Neural progenitor cell (in vitro differentiated cells): ENCODE results near the gene OR52A1. TPM values are rescaled to one million over a fixed set of nuclear protein-coding genes. Genes with fewer than 3 reads are reported as not detected.
A peak's percentile ranks its signal among the peaks of the same experiment; 100 is the strongest.

ENCODE experiments used
- DNase-seq: peaks from one replicate; pipeline ENCODE4 v3.0.0-alpha.2; 2016; ENCODE audit warnings: low spot score
- H2AFZ ChIP-seq: fragments of 200-600 bp; sonication (generic); replicated peaks from 2 replicates; pipeline ENCODE4 v1.6.1; 2016; ENCODE audit warnings: antibody characterized with exemption
- H3F3A ChIP-seq: fragments of 200-600 bp; sonication (generic); 2 replicates; pipeline ENCODE4 v1.6.1; 2016; ENCODE audit warnings: antibody characterized with exemption, low read depth
- H3K27ac ChIP-seq: fragments of 200-600 bp; sonication (generic); 2 replicates; pipeline ENCODE4 v1.5.1; 2016; ENCODE audit warnings: mild to moderate bottlenecking
- H3K27me3 ChIP-seq: fragments of 200-600 bp; sonication (generic); 2 replicates; pipeline ENCODE4 v1.6.1; 2016; ENCODE audit warnings: mild to moderate bottlenecking, moderate library complexity
- H3K36me3 ChIP-seq: fragments of 200-600 bp; sonication (generic); 2 replicates; pipeline ENCODE4 v1.5.1; 2016
- H3K4me1 ChIP-seq: fragments of 200-600 bp; sonication (generic); 2 replicates; pipeline ENCODE4 v1.6.1; 2016; ENCODE audit warnings: mixed run types
- H3K4me2 ChIP-seq: fragments of 200-600 bp; sonication (generic); 2 replicates; pipeline ENCODE4 v1.6.1; 2016
- H3K4me3 ChIP-seq: fragments of 200-600 bp; sonication (generic); 2 replicates; pipeline ENCODE4 v1.5.1; 2016
- H3K79me2 ChIP-seq: fragments of 200-600 bp; sonication (generic); 2 replicates; pipeline ENCODE4 v1.6.1; 2016; ENCODE audit warnings: low read depth
- H3K9ac ChIP-seq: fragments of 200-600 bp; sonication (generic); 2 replicates; pipeline ENCODE4 v1.6.1; 2016
- H3K9me3 ChIP-seq: fragments of 200-600 bp; sonication (generic); 2 replicates; pipeline ENCODE4 v1.5.1; 2016; ENCODE audit warnings: low read depth
- H4K20me1 ChIP-seq: fragments of 200-600 bp; sonication (generic); 2 replicates; pipeline ENCODE4 v1.6.1; 2016; ENCODE audit warnings: low read depth
- H3K27ac Mint-ChIP-seq: 3 replicates; pipeline ENCODE4 v1.8.0; 2021; ENCODE audit warnings: mixed read lengths
- H3K27me3 Mint-ChIP-seq: 2 replicates; pipeline ENCODE4 v1.8.0; 2022; ENCODE audit warnings: low read depth, mild to moderate bottlenecking, inconsistent platforms, moderate library complexity, mixed read lengths; ENCODE audit not compliant: insufficient read depth
- H3K36me3 Mint-ChIP-seq: 3 replicates; pipeline ENCODE4 v1.8.0; 2021; ENCODE audit warnings: mixed read lengths
- H3K4me1 Mint-ChIP-seq: 3 replicates; pipeline ENCODE4 v1.8.0; 2021; ENCODE audit warnings: mixed read lengths
- H3K4me3 Mint-ChIP-seq: 3 replicates; pipeline ENCODE4 v1.8.0; 2021; ENCODE audit warnings: mild to moderate bottlenecking, moderate library complexity, mixed read lengths
- H3K9me3 Mint-ChIP-seq: 3 replicates; pipeline ENCODE4 v1.8.0; 2020; ENCODE audit warnings: mixed read lengths
- EZH2 ChIP-seq: fragments of 200-600 bp; sonication (generic); IDR thresholded peaks from 2 replicates; pipeline ENCODE4 v1.6.1; 2017; ENCODE audit warnings: antibody characterized with exemption, mild to moderate bottlenecking, moderate library complexity
- EZH2phosphoT487 ChIP-seq: fragments of 200-600 bp; sonication (generic); IDR thresholded peaks from 2 replicates; pipeline ENCODE4 v1.6.1; 2017; ENCODE audit warnings: antibody characterized with exemption
- total RNA-seq: library from RNA; depleted of rRNA; stranded (reverse); fragments of >200 nt; gene quantifications from 2 replicates; pipeline ENCODE4 v1.2.3, GENCODE V29; 2015; ENCODE audit warnings: low replicate concordance
- TF ChIP-seq, protein P1 (sequence below): fragments of 200-600 bp; sonication (generic); IDR thresholded peaks from 2 replicates; pipeline ENCODE4 v1.5.1; 2017; ENCODE audit warnings: antibody characterized with exemption, mild to moderate bottlenecking

OR52A1 gene
- total RNA-seq, 1 donor from 2014 or later = not detected

DNA sequence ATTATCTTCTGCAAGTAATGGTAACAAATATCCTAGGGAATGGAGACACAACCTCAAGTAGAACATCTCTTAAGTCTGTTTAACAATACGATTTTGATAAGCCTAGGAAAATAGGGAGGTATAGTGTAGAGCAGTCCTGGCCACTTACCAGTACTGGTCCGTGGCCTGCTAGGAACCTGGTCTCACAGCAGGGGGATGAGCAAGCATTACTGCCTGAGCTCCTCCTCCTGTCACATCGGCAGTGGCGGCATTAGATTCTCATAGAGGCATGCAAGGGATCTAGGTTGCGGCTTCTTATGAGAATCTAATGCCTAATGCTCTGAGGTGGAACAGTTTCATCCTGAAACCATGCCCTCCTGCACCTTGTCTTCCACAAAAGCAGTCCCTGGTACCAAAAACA is 41.5 kb upstream of the OR52A1 start:
- Histone ChIP-seq H3K27ac (no peak overlapping the region), H3K27me3 (no peaks in the 10 kb centered on the region), H3K4me1 (peaks cover 12% of the 10 kb centered on the region), H2AFZ (peak overlapping the region; percentile 68), H3K4me2 (no peak overlapping the region), H3K79me2 (no peaks in the 10 kb centered on the region), H3K9ac (no peak overlapping the region), H3K36me3 (no peaks in the 10 kb centered on the region), H3F3A (no peaks in the 10 kb centered on the region), H3K9me3 (no peaks in the 10 kb centered on the region), H3K4me3 (no peak overlapping the region), H4K20me1 (no peaks in the 10 kb centered on the region)
- Mint-ChIP-seq H3K27ac (no peak overlapping the region), H3K36me3 (no peaks in the 10 kb centered on the region), H3K27me3 (no peaks in the 10 kb centered on the region), H3K9me3 (no peaks in the 10 kb centered on the region), H3K4me3 (no peak overlapping the region), H3K4me1 (no peaks in the 10 kb centered on the region)
- TF ChIP-seq EZH2 (no peak), EZH2phosphoT487 (no peak)
- TF ChIP-seq, protein P1, sequence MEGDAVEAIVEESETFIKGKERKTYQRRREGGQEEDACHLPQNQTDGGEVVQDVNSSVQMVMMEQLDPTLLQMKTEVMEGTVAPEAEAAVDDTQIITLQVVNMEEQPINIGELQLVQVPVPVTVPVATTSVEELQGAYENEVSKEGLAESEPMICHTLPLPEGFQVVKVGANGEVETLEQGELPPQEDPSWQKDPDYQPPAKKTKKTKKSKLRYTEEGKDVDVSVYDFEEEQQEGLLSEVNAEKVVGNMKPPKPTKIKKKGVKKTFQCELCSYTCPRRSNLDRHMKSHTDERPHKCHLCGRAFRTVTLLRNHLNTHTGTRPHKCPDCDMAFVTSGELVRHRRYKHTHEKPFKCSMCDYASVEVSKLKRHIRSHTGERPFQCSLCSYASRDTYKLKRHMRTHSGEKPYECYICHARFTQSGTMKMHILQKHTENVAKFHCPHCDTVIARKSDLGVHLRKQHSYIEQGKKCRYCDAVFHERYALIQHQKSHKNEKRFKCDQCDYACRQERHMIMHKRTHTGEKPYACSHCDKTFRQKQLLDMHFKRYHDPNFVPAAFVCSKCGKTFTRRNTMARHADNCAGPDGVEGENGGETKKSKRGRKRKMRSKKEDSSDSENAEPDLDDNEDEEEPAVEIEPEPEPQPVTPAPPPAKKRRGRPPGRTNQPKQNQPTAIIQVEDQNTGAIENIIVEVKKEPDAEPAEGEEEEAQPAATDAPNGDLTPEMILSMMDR = no peak
- DNase-seq = peak; percentile 38

DNA sequence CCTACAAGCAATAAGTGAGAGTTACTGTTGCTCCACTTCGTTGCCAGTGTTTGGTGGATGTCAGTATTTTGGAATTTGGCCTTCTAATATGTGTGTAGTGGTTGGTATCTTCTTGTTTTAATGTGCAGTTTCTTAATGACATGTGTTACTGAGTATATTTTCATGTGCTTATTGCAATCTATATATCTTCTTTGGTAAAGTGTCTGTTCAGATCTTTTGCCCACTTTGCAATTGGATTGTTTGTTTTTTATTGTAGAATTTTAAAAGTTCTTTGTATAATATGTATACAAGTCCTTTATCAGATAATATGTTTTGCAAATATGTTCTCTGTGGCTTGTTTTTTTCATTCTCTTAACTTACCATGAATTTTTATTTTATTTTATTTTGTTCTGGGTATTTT is 38.2 kb upstream of the OR52A1 start:
- Mint-ChIP-seq H3K36me3 (no peaks in the 10 kb centered on the region), H3K4me3 (no peak overlapping the region), H3K9me3 (no peaks in the 10 kb centered on the region), H3K27ac (no peak overlapping the region), H3K27me3 (peaks cover 2% of the 10 kb centered on the region), H3K4me1 (no peaks in the 10 kb centered on the region)
- H4K20me1 ChIP-seq = no peaks in the 10 kb centered on the region
- no peaks in the 10 kb centered on the region for H3K9me3 ChIP-seq
- no peak overlapping the region for H3K27ac ChIP-seq
- H2AFZ ChIP-seq = no peak overlapping the region
- H3F3A ChIP-seq = no peaks in the 10 kb centered on the region
- no peak overlapping the region for H3K4me3 ChIP-seq
- H3K4me2 ChIP-seq = no peak overlapping the region
- H3K36me3 ChIP-seq = no peaks in the 10 kb centered on the region
- no peaks in the 10 kb centered on the region for H3K27me3 ChIP-seq
- no peak for TF ChIP-seq EZH2phosphoT487
- TF ChIP-seq, protein P1 = no peak
- no peak for TF ChIP-seq EZH2
- DNase-seq = no peak
- H3K79me2 ChIP-seq = no peaks in the 10 kb centered on the region
- no peak overlapping the region for H3K9ac ChIP-seq
- peaks cover 10% of the 10 kb centered on the region for H3K4me1 ChIP-seq

DNA sequence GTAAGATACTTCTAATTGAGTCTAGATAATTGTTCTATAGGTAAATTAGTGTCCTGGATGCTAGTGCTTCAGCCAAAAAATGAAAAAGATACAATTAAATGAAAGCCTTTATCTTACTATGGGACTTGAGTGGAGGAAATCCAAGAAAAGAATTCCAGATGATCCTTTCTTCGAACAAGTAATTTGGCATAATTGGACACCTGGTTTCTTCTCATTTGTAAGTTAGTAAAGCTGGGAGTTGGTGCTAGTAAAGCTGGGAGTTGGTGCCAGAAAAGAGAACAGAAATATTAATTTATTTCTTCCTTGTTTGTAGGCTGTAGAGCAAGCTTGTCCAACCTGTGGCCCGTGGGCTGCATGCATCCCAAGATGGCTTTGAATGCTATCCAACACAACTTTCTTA is 33.6 kb upstream of the OR52A1 start:
- Mint-ChIP-seq H3K27me3 (peaks cover 2% of the 10 kb centered on the region), H3K36me3 (no peaks in the 10 kb centered on the region), H3K4me1 (no peaks in the 10 kb centered on the region), H3K4me3 (no peak overlapping the region), H3K27ac (no peak overlapping the region), H3K9me3 (no peaks in the 10 kb centered on the region)
- H3K36me3 ChIP-seq = no peaks in the 10 kb centered on the region
- no peak overlapping the region for H2AFZ ChIP-seq
- TF ChIP-seq EZH2 (no peak), EZH2phosphoT487 (no peak)
- TF ChIP-seq, protein P1 = no peak
- H3K79me2 ChIP-seq = no peaks in the 10 kb centered on the region
- no peaks in the 10 kb centered on the region for H3K9me3 ChIP-seq
- H3F3A ChIP-seq = no peaks in the 10 kb centered on the region
- H3K27me3 ChIP-seq = no peaks in the 10 kb centered on the region
- H3K9ac ChIP-seq = no peak overlapping the region
- DNase-seq = no peak
- H4K20me1 ChIP-seq = no peaks in the 10 kb centered on the region
- H3K4me3 ChIP-seq = no peak overlapping the region
- no peaks in the 10 kb centered on the region for H3K4me1 ChIP-seq
- H3K4me2 ChIP-seq = no peak overlapping the region
- H3K27ac ChIP-seq = no peak overlapping the region
